Rectal smooth muscle tissue (tissue), 1 donor: ENCODE measurements around the gene PZP.
A peak's percentile ranks its signal among the peaks of the same experiment; 100 is the strongest.
"Not testable (repeated sequence)": the region's sequence is repeated elsewhere in the genome, so short reads cannot be mapped to it uniquely, and the experiment has no call there.

ENCODE experiments used
- H3K27ac ChIP-seq: one replicate; pipeline ENCODE4 v1.7.0; 2013; ENCODE audit warnings: low read depth, low read length, inconsistent platforms
- H3K27me3 ChIP-seq: one replicate; pipeline ENCODE4 v1.7.0; 2013; ENCODE audit warnings: low read length; ENCODE audit not compliant: control insufficient read depth, insufficient read depth
- H3K36me3 ChIP-seq: one replicate; pipeline ENCODE4 v1.7.0; 2013; ENCODE audit warnings: low read length; ENCODE audit not compliant: control insufficient read depth, insufficient read depth
- H3K4me1 ChIP-seq: one replicate; pipeline ENCODE4 v1.7.0; 2013; ENCODE audit warnings: low read length; ENCODE audit not compliant: control insufficient read depth, insufficient read depth
- H3K4me3 ChIP-seq: one replicate; pipeline ENCODE4 v1.7.0; 2013; ENCODE audit warnings: low read length
- H3K9ac ChIP-seq: one replicate; pipeline ENCODE4 v1.7.0; 2013; ENCODE audit warnings: low read length

Gene PZP

GRCh38 chr12:9208229-9208628 is at the start of gene PZP:
Gene PZP, minus strand, starts transcription at chr12:9208395. Its CDS starts 54 bp downstream, at chr12:9208341.
- H3K27ac ChIP-seq = no peak within 1 kb of the TSS
- H3K4me3 ChIP-seq = no peak within 1 kb of the TSS
- H3K9ac ChIP-seq = no peak within 1 kb of the TSS
- H3K27me3 ChIP-seq = no peaks in the 10 kb centered on the region
- H3K36me3 ChIP-seq = no peaks in the 10 kb centered on the region
- H3K4me1 ChIP-seq = no peaks in the 10 kb centered on the region

DNA sequence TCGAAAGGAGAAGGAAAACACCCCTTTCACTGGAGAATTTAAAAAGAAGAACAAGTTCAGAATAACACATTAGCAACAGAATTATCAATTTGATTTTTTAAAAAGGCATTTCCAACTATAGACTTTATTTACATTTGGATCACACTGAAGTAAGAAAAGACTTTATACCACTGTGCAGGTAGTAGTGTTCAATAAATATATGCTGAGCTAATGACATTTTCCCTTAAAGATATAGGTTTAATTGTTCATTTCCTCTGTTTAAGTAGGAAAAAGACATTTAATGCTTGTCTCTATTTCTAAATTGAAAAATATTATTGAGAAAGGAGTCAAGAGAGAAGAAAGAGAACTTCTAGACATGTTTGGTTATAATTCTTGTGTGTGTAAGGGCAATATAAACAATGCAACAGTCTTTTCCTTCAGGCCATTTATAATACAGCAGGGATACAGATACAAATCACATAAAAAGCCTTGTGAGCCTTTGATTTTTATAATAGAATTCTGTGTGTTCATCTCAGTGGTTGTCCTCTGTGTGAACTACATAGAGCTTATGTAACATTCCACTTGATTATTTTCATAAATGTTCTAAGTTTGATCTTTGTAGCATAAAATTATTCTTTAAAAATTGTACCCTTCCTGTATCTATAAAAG is 48.7 kb upstream of the PZP start:
- Histone ChIP-seq H3K9ac (no peak overlapping the region), H3K27ac (no peak overlapping the region), H3K36me3 (no peaks in the 10 kb centered on the region), H3K4me1 (no peaks in the 10 kb centered on the region), H3K4me3 (no peak overlapping the region), H3K27me3 (no peaks in the 10 kb centered on the region)

GRCh38 chr12:9256341-9256740 is 48.1 kb upstream of the PZP start:
- no peak overlapping the region for H3K4me3 ChIP-seq
- no peak overlapping the region for H3K27ac ChIP-seq
- no peaks in the 10 kb centered on the region for H3K36me3 ChIP-seq
- H3K4me1 ChIP-seq = no peaks in the 10 kb centered on the region
- no peaks in the 10 kb centered on the region for H3K27me3 ChIP-seq
- no peak overlapping the region for H3K9ac ChIP-seq

DNA sequence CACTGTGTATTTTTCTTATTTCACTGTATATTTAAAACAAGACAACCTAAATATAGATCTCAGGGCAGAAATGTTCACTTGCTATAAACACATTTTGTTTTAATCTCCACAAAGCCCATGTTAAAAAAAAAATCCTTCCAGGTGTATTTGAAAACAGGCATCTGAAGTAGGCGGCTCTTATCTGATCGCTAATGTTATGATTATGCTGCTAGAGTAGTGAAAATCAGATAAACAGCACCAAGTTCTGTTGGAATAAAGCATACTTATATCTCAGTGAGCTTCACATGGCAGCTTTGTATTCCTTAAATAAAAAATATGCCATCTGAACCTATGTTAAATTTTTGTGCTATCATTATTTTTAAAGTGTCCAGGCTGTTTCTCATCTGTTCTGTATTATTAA is 47.6 kb upstream of the PZP start:
- no peak overlapping the region for H3K4me3 ChIP-seq
- H3K9ac ChIP-seq = no peak overlapping the region
- no peak overlapping the region for H3K27ac ChIP-seq
- H3K4me1 ChIP-seq = no peaks in the 10 kb centered on the region
- no peaks in the 10 kb centered on the region for H3K27me3 ChIP-seq
- no peaks in the 10 kb centered on the region for H3K36me3 ChIP-seq

DNA sequence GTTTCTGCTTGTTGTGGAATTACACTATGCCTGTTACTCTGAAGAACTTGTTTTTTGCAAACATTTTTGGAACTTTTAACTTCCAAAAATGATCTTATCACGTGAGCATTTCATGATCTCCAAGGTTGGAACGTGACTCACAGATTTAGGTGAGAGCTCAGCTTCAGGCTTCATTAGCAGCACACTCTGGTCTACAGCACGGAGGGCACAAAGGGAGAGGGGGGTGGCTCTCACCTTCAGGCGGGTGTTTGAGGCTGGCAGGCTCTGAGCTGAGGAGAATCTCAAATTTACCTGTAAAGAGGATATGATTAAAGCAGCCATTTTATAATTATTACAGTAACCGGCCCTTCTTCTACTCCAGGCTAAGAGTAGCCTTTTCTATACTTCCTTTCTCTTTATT is 45.3 kb upstream of the PZP start:
- Histone ChIP-seq H3K4me3 (no peak overlapping the region), H3K27me3 (no peaks in the 10 kb centered on the region), H3K4me1 (no peaks in the 10 kb centered on the region), H3K27ac (no peak overlapping the region), H3K36me3 (no peaks in the 10 kb centered on the region), H3K9ac (no peak overlapping the region)

DNA sequence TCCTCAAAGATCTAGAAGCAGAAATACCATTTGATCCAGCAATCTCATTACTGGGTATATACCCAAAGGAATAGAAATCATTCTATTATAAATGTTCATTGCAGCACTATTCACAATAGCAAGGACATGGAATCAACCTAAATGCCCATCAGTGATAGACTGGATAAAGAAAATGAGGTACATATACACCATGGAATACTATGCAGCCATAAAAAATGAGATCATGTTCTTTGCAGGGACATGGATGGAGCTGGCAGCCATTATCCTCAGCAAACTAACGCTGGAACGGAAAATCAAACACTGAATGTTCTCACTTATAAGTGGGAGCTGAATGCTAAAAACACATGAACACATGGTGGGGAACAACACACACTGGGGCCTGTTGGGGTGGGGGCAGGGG is 44.6 kb upstream of the PZP start:
- H3K27me3 ChIP-seq, H3K9ac ChIP-seq, H3K36me3 ChIP-seq, H3K27ac ChIP-seq, H3K4me1 ChIP-seq, H3K4me3 ChIP-seq: not testable (repeated sequence)

DNA sequence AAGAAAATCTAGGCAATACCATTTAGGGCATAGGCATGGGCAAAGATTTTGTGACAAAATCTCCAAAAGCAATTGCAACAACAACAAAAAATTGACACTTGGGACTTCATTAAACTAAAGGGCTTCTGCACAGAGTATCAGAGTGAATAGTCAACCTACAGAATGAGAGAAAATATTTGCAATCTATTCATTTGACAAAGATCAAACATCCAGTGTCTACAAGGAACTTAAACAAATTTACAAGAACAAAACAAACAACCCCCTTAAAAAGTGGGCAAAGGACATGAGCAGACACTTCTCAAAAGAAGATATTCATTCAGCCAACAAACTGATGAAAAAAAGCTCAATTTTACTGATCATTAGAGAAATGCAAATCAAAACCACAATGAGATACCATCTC is 44.1 kb upstream of the PZP start:
- H3K36me3 ChIP-seq = no peaks in the 10 kb centered on the region
- H3K4me1 ChIP-seq = no peaks in the 10 kb centered on the region
- no peaks in the 10 kb centered on the region for H3K27me3 ChIP-seq
- H3K4me3 ChIP-seq = no peak overlapping the region
- no peak overlapping the region for H3K9ac ChIP-seq
- H3K27ac ChIP-seq = no peak overlapping the region

GRCh38 chr12:9248435-9248834 is 40.2 kb upstream of the PZP start:
- H3K36me3 ChIP-seq = no peaks in the 10 kb centered on the region
- H3K27ac ChIP-seq = no peak overlapping the region
- H3K27me3 ChIP-seq = no peaks in the 10 kb centered on the region
- H3K9ac ChIP-seq = no peak overlapping the region
- no peaks in the 10 kb centered on the region for H3K4me1 ChIP-seq
- H3K4me3 ChIP-seq = no peak overlapping the region

DNA sequence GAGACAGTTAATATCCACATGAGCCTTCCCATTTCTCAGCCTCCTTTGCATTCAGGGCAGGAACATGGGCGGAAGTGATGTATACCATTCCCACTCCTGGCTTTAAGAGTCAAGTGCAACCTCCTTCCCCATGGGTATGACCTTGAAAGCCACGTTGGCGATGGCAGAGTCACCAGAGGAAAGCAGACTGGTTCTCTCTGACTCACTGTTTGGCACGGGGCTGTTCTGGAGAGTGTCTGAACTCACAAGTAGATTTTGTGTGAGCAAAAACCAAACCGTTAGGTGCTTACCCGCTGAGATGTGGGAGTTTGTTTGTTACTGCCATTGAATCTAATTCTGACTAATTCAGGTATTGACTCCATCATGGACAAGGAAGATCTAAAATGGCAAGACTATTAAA is 36.7 kb upstream of the PZP start:
- no peaks in the 10 kb centered on the region for H3K4me1 ChIP-seq
- no peak overlapping the region for H3K9ac ChIP-seq
- H3K36me3 ChIP-seq = no peaks in the 10 kb centered on the region
- no peak overlapping the region for H3K27ac ChIP-seq
- H3K4me3 ChIP-seq = no peak overlapping the region
- H3K27me3 ChIP-seq = no peaks in the 10 kb centered on the region

DNA sequence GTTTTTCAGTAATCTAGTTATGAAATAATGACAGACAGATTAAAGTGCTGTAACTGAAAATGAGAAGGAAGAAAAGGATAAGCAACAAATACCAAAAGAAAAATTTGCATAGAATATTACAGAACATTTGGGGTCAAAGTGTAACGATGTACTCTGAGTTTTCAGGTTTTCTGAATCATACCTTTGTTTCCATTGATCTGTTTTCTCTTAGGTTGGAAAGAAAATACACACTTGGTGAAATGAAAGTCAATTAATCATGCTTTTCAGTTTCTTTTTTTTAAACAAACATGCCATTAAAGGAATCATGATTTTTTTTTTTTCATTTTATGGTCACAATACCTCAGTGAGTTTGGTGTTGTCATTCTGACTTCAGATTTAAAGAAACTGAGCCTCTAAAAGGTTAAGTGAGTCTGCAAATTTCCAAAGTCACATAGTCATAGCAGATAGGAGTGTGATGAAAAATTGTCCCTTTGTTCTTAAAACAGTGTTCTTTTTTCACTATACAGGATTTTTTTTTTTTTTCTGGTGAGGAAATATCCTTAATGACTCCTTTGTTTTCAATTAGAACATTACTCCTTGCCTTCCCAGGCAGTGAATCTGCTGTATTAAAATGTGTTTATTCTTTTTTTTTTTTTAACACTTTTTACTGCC is 35.9 kb upstream of the PZP start:
- H3K4me1 ChIP-seq = no peaks in the 10 kb centered on the region
- no peak overlapping the region for H3K27ac ChIP-seq
- no peaks in the 10 kb centered on the region for H3K36me3 ChIP-seq
- no peaks in the 10 kb centered on the region for H3K27me3 ChIP-seq
- no peak overlapping the region for H3K4me3 ChIP-seq
- H3K9ac ChIP-seq = no peak overlapping the region

- no peaks in the 10 kb centered on the region for H3K36me3 ChIP-seq
- H3K27ac ChIP-seq = no peak overlapping the region
- H3K4me3 ChIP-seq = no peak overlapping the region
- H3K4me1 ChIP-seq = no peaks in the 10 kb centered on the region
- H3K9ac ChIP-seq = no peak overlapping the region
- H3K27me3 ChIP-seq = no peaks in the 10 kb centered on the region
Measured at GRCh38 chr12:9241301-9241700, 33.1 kb upstream of the PZP start.

DNA sequence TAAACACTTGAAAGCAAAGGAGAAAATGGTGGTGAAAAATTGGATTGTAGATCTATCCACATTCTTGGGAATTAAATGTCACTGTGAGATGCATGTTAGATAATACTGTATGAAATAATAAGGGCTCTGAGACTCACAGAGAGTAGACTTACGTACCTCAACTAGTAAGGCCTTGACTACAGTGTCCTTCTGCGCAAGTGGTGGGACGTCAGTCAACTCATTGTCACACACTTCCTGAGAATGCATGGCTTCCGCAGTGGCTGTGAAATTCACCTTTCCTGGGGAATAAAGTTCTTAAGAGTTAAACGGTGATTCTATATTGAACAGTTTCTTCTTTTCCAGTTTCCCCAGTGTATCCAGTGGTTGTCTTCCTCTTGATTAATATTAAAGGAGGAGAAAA is 32.6 kb upstream of the PZP start:
- no peak overlapping the region for H3K27ac ChIP-seq
- H3K4me3 ChIP-seq = peak overlapping the region; percentile 22
- no peaks in the 10 kb centered on the region for H3K27me3 ChIP-seq
- H3K36me3 ChIP-seq = no peaks in the 10 kb centered on the region
- no peak overlapping the region for H3K9ac ChIP-seq
- no peaks in the 10 kb centered on the region for H3K4me1 ChIP-seq

- peak overlapping the region; percentile 55 for H3K4me3 ChIP-seq
- not testable (repeated sequence) for H3K27me3 ChIP-seq, H3K27ac ChIP-seq, H3K9ac ChIP-seq, H3K36me3 ChIP-seq, H3K4me1 ChIP-seq
Measured at GRCh38 chr12:9240004-9240635, 31.9 kb upstream of the PZP start.
